GM19372 (cell line): ENCODE data around the gene SCAPER.
"Not testable (repeated sequence)": the region's sequence is repeated elsewhere in the genome, so short reads cannot be mapped to it uniquely, and the experiment has no call there.

Experiments
- ATAC-seq: cut with Tn5 transposase; IDR thresholded peaks from one replicate; pipeline ENCODE4 v1.9.1; 2021; ENCODE audit warnings: mild to moderate bottlenecking, low read depth, moderate library complexity; ENCODE audit not compliant: unreplicated experiment

The SCAPER gene

GRCh38 chr15:76298986-76299385 is 606.2 kb downstream of the SCAPER start:
- no peak for ATAC-seq

GRCh38 chr15:76297951-76298350 is 607.2 kb downstream of the SCAPER start:
- ATAC-seq: not testable (repeated sequence)
